Measurements from ENCODE around the gene DUSP18. TPM values are rescaled to one million over a fixed set of nuclear protein-coding genes. Genes with fewer than 3 reads are reported as not detected.

DUSP18 gene
- total and polyA plus RNA-seq, 2 of the 13 experiments (the other 11 are each of a cell fraction or from before 2014, with no cell fraction given) = 1.4 to 2.3 TPM

GRCh38 chr22:30667494-30668385, at the start of gene DUSP18 (continued):
- TF ChIP-seq NONO (IDR thresholded peaks at IDR 0.05) = no peak
- 0 out of 2 replicates have a peak, but pooled peaks have one; percentile 45 for TF ChIP-seq NONO (CRISPR knock-in tag; conservative IDR thresholded peaks at IDR 0.05)
- 0 out of 2 replicates have a peak, but pooled peaks have one; percentile 14 for TF ChIP-seq ZSCAN29 (CRISPR knock-in tag; conservative IDR thresholded peaks at IDR 0.05)
- peak; percentile 17; the same call in 1 of the 2 replicates for TF ChIP-seq FOSL2 (CRISPR knock-in tag; IDR thresholded peaks at IDR 0.05)
- no peak for TF ChIP-seq ISL2 (CRISPR knock-in tag; IDR thresholded peaks at IDR 0.05)
- TF ChIP-seq RNF2 (conservative IDR thresholded peaks at IDR 0.05; ENCODE audit: low read depth) = peak; percentile 91
- peak; percentile 63; the same call in 1 of the 2 replicates for TF ChIP-seq KLF12 (CRISPR knock-in tag; IDR thresholded peaks at IDR 0.05; ENCODE audit: borderline replicate concordance)
- no peak for TF ChIP-seq ATF4 (CRISPR knock-in tag; IDR thresholded peaks at IDR 0.05)
- 0 out of 2 replicates have a peak, but pooled peaks have one; percentile 26 for TF ChIP-seq ZFYVE20 (CRISPR knock-in tag; IDR thresholded peaks at IDR 0.05; ENCODE audit: borderline replicate concordance, low read depth)
- TF ChIP-seq EP300 (IDR thresholded peaks at IDR 0.05; ENCODE audit: low read depth in 2 of 2, low read length in 2 of 2) = no peak
- no peak for TF ChIP-seq EP300 (CRISPR knock-in tag; IDR thresholded peaks at IDR 0.05; ENCODE audit: borderline replicate concordance)
- peak; percentile 35; the same call in 1 of the 2 replicates for TF ChIP-seq GMEB1 (CRISPR knock-in tag; IDR thresholded peaks at IDR 0.05; ENCODE audit: borderline replicate concordance)
- 0 out of 2 replicates have a peak, but pooled peaks have one; percentile 35 for TF ChIP-seq PATZ1 (CRISPR knock-in tag; IDR thresholded peaks at IDR 0.05)
- peak; percentile 26; the same call in 1 of the 2 replicates for TF ChIP-seq ZNF225 (CRISPR knock-in tag; IDR thresholded peaks at IDR 0.05)
- no peak for TF ChIP-seq ZSCAN31 (CRISPR knock-in tag; IDR thresholded peaks at IDR 0.05; ENCODE audit: low read depth)
- no peak for TF ChIP-seq ZNF563 (CRISPR knock-in tag; IDR thresholded peaks at IDR 0.05)
- no peak for TF ChIP-seq ZEB1 (IDR thresholded peaks at IDR 0.05; ENCODE audit: insufficient replicate concordance, low read depth)
- TF ChIP-seq ZNF280B (CRISPR knock-in tag; IDR thresholded peaks at IDR 0.05; ENCODE audit: borderline replicate concordance) = no peak
- TF ChIP-seq ZNF501 (CRISPR knock-in tag; IDR thresholded peaks at IDR 0.05) = peak; percentile 56; the same call in 1 of the 2 replicates
- TF ChIP-seq MEF2D (CRISPR knock-in tag; IDR thresholded peaks at IDR 0.05) = 0 out of 2 replicates have a peak, but pooled peaks have one; percentile 36
- TF ChIP-seq REPIN1 (CRISPR knock-in tag; IDR thresholded peaks at IDR 0.05; ENCODE audit: borderline replicate concordance, low read depth) = no peak
- peak; percentile 43; the same call in 1 of the 2 replicates for TF ChIP-seq PHF20 (CRISPR knock-in tag; IDR thresholded peaks at IDR 0.05)
